IMR-90 (cell line): ENCODE data around the gene ZNF181. TPM values are rescaled to one million over a fixed set of nuclear protein-coding genes. Genes with fewer than 3 reads are reported as not detected.

Experiments
- ATAC-seq: fragments of 200-7000 bp; cut with Tn5 transposase; 2 replicates; pipeline ENCODE4 v1.9.1; 2020; ENCODE audit warnings: low read depth, mild to moderate bottlenecking, moderate library complexity
- BruUV-seq: library from RNA; stranded (reverse); fragments of 400-500 nt; replicated peaks from 2 replicates; lab custom pipeline; 2021; lab: Mats Ljungman, UMichigan
- CTCF ChIA-PET: fragments of 300-600 bp; formaldehyde crosslinking; extraction: SDS; loops from one replicate; lab custom pipeline; 2021; ENCODE audit warnings: antibody characterized with exemption; lab: Yijun Ruan, JAX
- POLR2A ChIA-PET: fragments of 300-600 bp; sonication (Branson Sonifier 250); formaldehyde crosslinking; loops from one replicate; lab custom pipeline; 2022; ENCODE audit warnings: antibody characterized with exemption; ENCODE audit not compliant: unreplicated experiment; lab: Charles Lee
- DNase-seq: peaks from one replicate; pipeline ENCODE4 v3.0.0; 2013
- H2AFZ ChIP-seq: replicated peaks from 2 replicates; pipeline ENCODE3; 2013; ENCODE audit warnings: low read length, mild to moderate bottlenecking; ENCODE audit not compliant: poor library complexity
- H2AK5ac ChIP-seq: 2 replicates; pipeline ENCODE4 v1.6.1; 2013; ENCODE audit warnings: low read depth, low read length, inconsistent platforms
- H2AK9ac ChIP-seq: replicated peaks from 2 replicates; pipeline ENCODE3; 2013; ENCODE audit warnings: mild to moderate bottlenecking, low read depth, low read length, moderate library complexity; ENCODE audit not compliant: poor library complexity
- H2BK120ac ChIP-seq: 2 replicates; pipeline ENCODE4 v1.6.1; 2013; ENCODE audit warnings: low read depth, low read length, inconsistent platforms
- H2BK15ac ChIP-seq: 3 replicates; pipeline ENCODE4 v1.6.1; 2013; ENCODE audit warnings: low read depth, low read length, inconsistent platforms
- H2BK20ac ChIP-seq: 2 replicates; pipeline ENCODE4 v1.6.1; 2013; ENCODE audit warnings: low read depth, mild to moderate bottlenecking, inconsistent platforms, low read length, moderate library complexity
- H2BK5ac ChIP-seq: 2 replicates; pipeline ENCODE4 v1.6.1; 2013; ENCODE audit warnings: mild to moderate bottlenecking, low read depth, low read length, inconsistent platforms; ENCODE audit not compliant: poor library complexity, severe bottlenecking
- H3K14ac ChIP-seq: replicated peaks from 2 replicates; pipeline ENCODE4 v1.6.1; 2013; ENCODE audit warnings: low read depth, low read length, inconsistent platforms
- H3K18ac ChIP-seq: 2 replicates; pipeline ENCODE4 v1.6.1; 2013; ENCODE audit warnings: low read depth, low read length, control low read depth
- H3K23ac ChIP-seq: 2 replicates; pipeline ENCODE4 v1.6.1; 2013; ENCODE audit warnings: low read depth, low read length, inconsistent platforms
- H3K27ac ChIP-seq: 2 replicates; pipeline ENCODE4 v1.5.1; 2013; ENCODE audit warnings: mild to moderate bottlenecking, control low read depth, low read length; ENCODE audit not compliant: insufficient read depth
- H3K27me3 ChIP-seq: 2 replicates; pipeline ENCODE4 v1.6.1; 2013; ENCODE audit warnings: low read length; ENCODE audit not compliant: control insufficient read depth, insufficient read depth
- H3K36me3 ChIP-seq: 2 replicates; pipeline ENCODE4 v1.6.1; 2013; ENCODE audit warnings: low read length, mixed read lengths; ENCODE audit not compliant: control insufficient read depth, insufficient read depth
- H3K4ac ChIP-seq: 2 replicates; pipeline ENCODE4 v1.6.1; 2013; ENCODE audit warnings: low read depth, low read length, inconsistent platforms
- H3K4me1 ChIP-seq: 2 replicates; pipeline ENCODE4 v1.6.1; 2013; ENCODE audit warnings: low read length, mixed read lengths; ENCODE audit not compliant: control insufficient read depth, insufficient read depth
- H3K4me2 ChIP-seq: 2 replicates; pipeline ENCODE4 v1.6.1; 2013; ENCODE audit warnings: low read depth, mild to moderate bottlenecking, control low read depth, low read length, moderate library complexity
- H3K4me3 ChIP-seq: 2 replicates; pipeline ENCODE4 v1.5.1; 2013; ENCODE audit warnings: low read depth, mild to moderate bottlenecking, control low read depth, low read length, moderate library complexity; ENCODE audit not compliant: insufficient read depth
- H3K56ac ChIP-seq: 2 replicates; pipeline ENCODE4 v1.6.1; 2013; ENCODE audit warnings: low read length, inconsistent platforms; ENCODE audit not compliant: insufficient read depth; ENCODE audit errors: extremely low read depth
- H3K79me1 ChIP-seq, 2 experiments: 2 replicates each; pipeline ENCODE4 v1.6.1; 2013; ENCODE audit warnings: low read length in 2 of 2, inconsistent platforms in 1 of 2, low read depth in 1 of 2
- H3K9ac ChIP-seq: 2 replicates; pipeline ENCODE4 v1.6.1; 2013; ENCODE audit warnings: low read depth, low read length, control low read depth
- H3K9me1 ChIP-seq: 2 replicates; pipeline ENCODE4 v1.6.1; 2013; ENCODE audit warnings: low read length, inconsistent platforms; ENCODE audit not compliant: insufficient read depth
- H3K9me3 ChIP-seq: 2 replicates; pipeline ENCODE4 v1.6.1; 2013; ENCODE audit warnings: low read length; ENCODE audit not compliant: control insufficient read depth, insufficient read depth
- H4K20me1 ChIP-seq: 2 replicates; pipeline ENCODE4 v1.6.1; 2013; ENCODE audit warnings: low read length, inconsistent platforms; ENCODE audit not compliant: insufficient read depth
- H4K5ac ChIP-seq: 2 replicates; pipeline ENCODE4 v1.6.1; 2013; ENCODE audit warnings: mild to moderate bottlenecking, low read depth, low read length, control low read depth
- H4K8ac ChIP-seq, 2 experiments: 2 replicates each; pipeline ENCODE4 v1.6.1; 2013; ENCODE audit warnings: low read depth in 2 of 2, low read length in 2 of 2, control low read depth in 1 of 2, inconsistent platforms in 1 of 2
- H4K91ac ChIP-seq: 2 replicates; pipeline ENCODE4 v1.6.1; 2013; ENCODE audit warnings: low read depth, low read length, inconsistent platforms; ENCODE audit not compliant: insufficient read depth
- BHLHE40 ChIP-seq: fragments of 150-350 bp; IDR thresholded peaks from 2 replicates; pipeline ENCODE4 v1.6.1; 2016; ENCODE audit warnings: mild to moderate bottlenecking, low read depth, low read length
- MAFK ChIP-seq: IDR thresholded peaks from 2 replicates; pipeline ENCODE4 v1.6.1; 2012; ENCODE audit warnings: low read depth, low read length, improper control_type of control experiment
- MXI1 ChIP-seq: IDR thresholded peaks from 2 replicates; pipeline ENCODE4 v1.6.1; 2012; ENCODE audit warnings: low read depth, mild to moderate bottlenecking, low read length, moderate library complexity, borderline replicate concordance
- POLR2A ChIP-seq: IDR thresholded peaks from 2 replicates; pipeline ENCODE4 v1.6.1; 2012; ENCODE audit warnings: mild to moderate bottlenecking, low read depth, low read length
- USF2 ChIP-seq: fragments of 150-350 bp; IDR thresholded peaks from 2 replicates; pipeline ENCODE4 v1.6.1; 2017; ENCODE audit warnings: mild to moderate bottlenecking, antibody characterized with exemption, low read length, low read depth
- dilution Hi-C: fragments of 300-500 bp; cut with HindIII; formaldehyde crosslinking; loops from one replicate; pipeline ENCODE4 v1.14.3; 2018; ENCODE audit warnings: low sequenced_read_pairs; ENCODE audit not compliant: unreplicated experiment
- in situ Hi-C: fragments of 300-500 bp; cut with MboI; formaldehyde crosslinking; loops from 3 replicates; pipeline ENCODE4 v1.14.3; 2019; ENCODE audit warnings: low sequenced_read_pairs, inconsistent platforms, mixed read lengths
- intact Hi-C: fragments of 100-400 bp; cut with micrococcal nuclease; formaldehyde crosslinking; loops from 2 replicates; pipeline ENCODE4 v1.10.0; 2022
- polyA plus RNA-seq, 3 experiments: library from polyadenylated mRNA; depleted of rRNA; stranded (reverse); fragments of >200 nt; gene quantifications; 2 replicates each; pipeline ENCODE4 v1.2.3, GENCODE V29; 2012; ENCODE audit warnings: low replicate concordance in 1 of 3
- total RNA-seq: library from RNA; depleted of rRNA; stranded (reverse); fragments of >200 nt; gene quantifications from 2 replicates; pipeline ENCODE4 v1.2.3, GENCODE V29; 2012

The ZNF181 gene
- total and polyA plus RNA-seq, 2 of the 4 experiments (the other 2 are of a cell fraction): 3.8 to 7.5 TPM

- Histone ChIP-seq H2BK5ac (no peak overlapping the region), H2AFZ (no peak overlapping the region), H3K4me2 (no peak overlapping the region), H3K9me3 (peaks cover 3% of the 10 kb centered on the region), H3K36me3 (no peaks in the 10 kb centered on the region), H2AK9ac (no peak overlapping the region), H2AK5ac (no peak overlapping the region), H4K5ac (no peak overlapping the region), H4K91ac (no peak overlapping the region), H3K4me1 (no peaks in the 10 kb centered on the region), H2BK15ac (no peak overlapping the region), H3K9ac (no peak overlapping the region), H3K18ac (no peak overlapping the region), H3K4me3 (no peak overlapping the region), H3K23ac (no peak overlapping the region), H4K20me1 (no peaks in the 10 kb centered on the region), H3K27ac (no peak overlapping the region), H4K8ac (no peak overlapping the region), H3K27me3 (no peaks in the 10 kb centered on the region), H3K4ac (no peak overlapping the region), H2BK20ac (no peak overlapping the region), H3K79me1 (no peaks in the 10 kb centered on the region), H3K14ac (no peak overlapping the region), H3K56ac (no peak overlapping the region), H2BK120ac (no peak overlapping the region), H3K9me1 (no peaks in the 10 kb centered on the region)
- ATAC-seq (no peak), DNase-seq (no peak)
- ChIA-PET POLR2A (no interaction called here), CTCF (no interaction called here)
- no TSS peak for BruUV-seq
- intact Hi-C loops: no loop called here
- in situ Hi-C loops: loop anchor here (25.0 kb wide), 1 partner anchor 578 kb away; no protein-coding TSS in a partner anchor
- dilution Hi-C loops: no loop called here
- no peak for TF ChIP-seq MAFK
- no peak for TF ChIP-seq USF2
- no peak for TF ChIP-seq POLR2A
- TF ChIP-seq MXI1: no peak
- no peak for TF ChIP-seq BHLHE40
These were observed 18.7 kb upstream of the ZNF181 start for GRCh38 chr19:34715357-34715756.
